Mesothelial cell of epicardium (in vitro differentiated cells): ENCODE measurements around the gene TSPOAP1. TPM values are rescaled to one million over a fixed set of nuclear protein-coding genes. Genes with fewer than 3 reads are reported as not detected.

Experiments
- DNase-seq, 2 experiments: peaks; one replicate each; pipeline ENCODE4 v3.0.0; 2021; ENCODE audit warnings: low spot score in 2 of 2; ENCODE audit not compliant: unreplicated experiment in 2 of 2
- H3K27ac Mint-ChIP-seq: 2 replicates; pipeline ENCODE4 v1.8.0; 2021; ENCODE audit warnings: mixed read lengths
- H3K27me3 Mint-ChIP-seq: 2 replicates; pipeline ENCODE4 v1.8.0; 2021; ENCODE audit warnings: low read depth, mixed read lengths
- H3K36me3 Mint-ChIP-seq: 2 replicates; pipeline ENCODE4 v1.8.0; 2021; ENCODE audit warnings: mixed read lengths
- H3K4me1 Mint-ChIP-seq: 2 replicates; pipeline ENCODE4 v1.8.0; 2021; ENCODE audit warnings: mixed read lengths
- H3K4me3 Mint-ChIP-seq: 2 replicates; pipeline ENCODE4 v1.8.0; 2021; ENCODE audit warnings: mild to moderate bottlenecking, moderate library complexity, mixed read lengths
- H3K9me3 Mint-ChIP-seq: 2 replicates; pipeline ENCODE4 v1.8.0; 2021; ENCODE audit warnings: mixed read lengths
- CTCF ChIP-seq: fragments of 200-600 bp; sonication (generic); IDR thresholded peaks from one replicate; pipeline ENCODE4 v1.5.0; 2021; ENCODE audit warnings: antibody characterized with exemption; ENCODE audit not compliant: unreplicated experiment
- total RNA-seq: library from RNA; stranded (reverse); gene quantifications from 3 replicates; pipeline ENCODE4 v1.2.1, GENCODE V29; 2021

TSPOAP1 gene
- total RNA-seq, 1 donor from 2014 or later, result 87.2 TPM

GRCh38 chr17:58264407-58265103 is 64.0 kb downstream of the TSPOAP1 start:
- DNase-seq, result no peak
- Mint-ChIP-seq H3K4me1 (no peaks in the 10 kb centered on the region), H3K36me3 (no peaks in the 10 kb centered on the region), H3K27me3 (peaks cover 70% of the 10 kb centered on the region), H3K9me3 (peaks cover 7% of the 10 kb centered on the region), H3K27ac (no peak overlapping the region), H3K4me3 (no peak overlapping the region)
- TF ChIP-seq CTCF, result no peak

GRCh38 chr17:58263773-58264172 is 64.8 kb downstream of the TSPOAP1 start:
- H3K36me3 Mint-ChIP-seq, result no peaks in the 10 kb centered on the region
- H3K27ac Mint-ChIP-seq, result no peak overlapping the region
- no peak for TF ChIP-seq CTCF
- no peak overlapping the region for H3K4me3 Mint-ChIP-seq
- peaks cover 76% of the 10 kb centered on the region for H3K27me3 Mint-ChIP-seq
- DNase-seq, result no peak
- peaks cover 7% of the 10 kb centered on the region for H3K9me3 Mint-ChIP-seq
- no peaks in the 10 kb centered on the region for H3K4me1 Mint-ChIP-seq

- no peaks in the 10 kb centered on the region for H3K4me1 Mint-ChIP-seq
- no peak overlapping the region for H3K27ac Mint-ChIP-seq
- no peak for TF ChIP-seq CTCF
- H3K36me3 Mint-ChIP-seq, result no peaks in the 10 kb centered on the region
- peaks cover 7% of the 10 kb centered on the region for H3K9me3 Mint-ChIP-seq
- no peak overlapping the region for H3K4me3 Mint-ChIP-seq
- peaks cover 87% of the 10 kb centered on the region for H3K27me3 Mint-ChIP-seq
- no peak for DNase-seq
These were observed 66.4 kb downstream of the TSPOAP1 start for GRCh38 chr17:58262149-58262548.

- no peak overlapping the region for H3K27ac Mint-ChIP-seq
- no peaks in the 10 kb centered on the region for H3K9me3 Mint-ChIP-seq
- no peak overlapping the region for H3K4me3 Mint-ChIP-seq
- no peaks in the 10 kb centered on the region for H3K36me3 Mint-ChIP-seq
- H3K27me3 Mint-ChIP-seq, result peaks cover 85% of the 10 kb centered on the region
- DNase-seq, result no peak
- H3K4me1 Mint-ChIP-seq, result no peaks in the 10 kb centered on the region
- no peak for TF ChIP-seq CTCF
These were observed 73.8 kb downstream of the TSPOAP1 start for GRCh38 chr17:58254803-58255202.

- Mint-ChIP-seq H3K9me3 (no peaks in the 10 kb centered on the region), H3K27me3 (peaks cover 88% of the 10 kb centered on the region), H3K4me3 (no peak overlapping the region)
These were observed 75.5 kb downstream of the TSPOAP1 start for GRCh38 chr17:58253082-58253481.

More at GRCh38 chr17:58253082-58253481, 75.5 kb downstream of the TSPOAP1 start:
- DNase-seq, result no peak
- no peak for TF ChIP-seq CTCF
- no peaks in the 10 kb centered on the region for H3K36me3 Mint-ChIP-seq
- no peak overlapping the region for H3K27ac Mint-ChIP-seq
- no peaks in the 10 kb centered on the region for H3K4me1 Mint-ChIP-seq
